Tibial artery (tissue), 4 donors: ENCODE measurements around the gene SERPINA6.

ENCODE experiments used
- DNase-seq, 2 donors: peaks; one replicate each; pipeline ENCODE4 v3.0.0-alpha.2; 2019
- H3K27ac ChIP-seq, 2 donors: fragments of 200-600 bp; sonication (generic) in 1 of 2; 1 replicate in 1 of 2; 2 replicates in 1 of 2; pipeline ENCODE4 v1.5.1; 2018 to 2019; ENCODE audit warnings: mild to moderate bottlenecking in 1 of 2
- H3K27me3 ChIP-seq, 2 donors: fragments of 200-600 bp; sonication (generic) in 1 of 2; one replicate each; pipeline versions ENCODE4 v1.5.1 to v1.6.0; 2016 to 2019
- H3K36me3 ChIP-seq, 3 donors: fragments of 200-600 bp; sonication (generic) in 2 of 3; one replicate each; pipeline ENCODE4 v1.5.1; 2016 to 2019; ENCODE audit warnings: mild to moderate bottlenecking in 2 of 3
- H3K4me1 ChIP-seq, 4 donors: fragments of 200-600 bp; sonication (generic) in 2 of 4; 1 replicate in 3 of 4; 2 replicates in 1 of 4; pipeline ENCODE4 v1.5.1; 2016 to 2019
- H3K4me3 ChIP-seq, 2 donors: fragments of 200-600 bp; sonication (generic) in 1 of 2; 1 replicate in 1 of 2; 2 replicates in 1 of 2; pipeline ENCODE4 v1.5.1; 2018 to 2019; ENCODE audit warnings: mild to moderate bottlenecking in 2 of 2
- H3K9me3 ChIP-seq, 3 donors: fragments of 200-600 bp; sonication (generic) in 1 of 3; one replicate each; pipeline ENCODE4 v1.5.1; 2016 to 2019
- intact Hi-C: fragments of 100-400 bp; cut with DNase I; formaldehyde crosslinking; loops from one replicate; pipeline ENCODE4 v1.15.0; 2023; ENCODE audit warnings: low total_unique reads
- TF ChIP-seq, protein P1 (sequence below), 2 experiments: fragments of 200-600 bp in 1 of 2; fragments of 450-650 bp in 1 of 2; IDR thresholded peaks; one replicate each; pipeline ENCODE4 v1.5.1; 2017 to 2019; ENCODE audit warnings: antibody characterized with exemption in 2 of 2, mild to moderate bottlenecking in 1 of 2, moderate library complexity in 1 of 2

Gene SERPINA6

GRCh38 chr14:94364037-94364436 lies 40.9 kb upstream of the SERPINA6 start:
- Histone ChIP-seq H3K9me3 (no peaks in the 10 kb centered on the region), H3K27ac (no peak overlapping the region), H3K4me1 (no peaks in the 10 kb centered on the region), H3K36me3 (no peaks in the 10 kb centered on the region), H3K27me3 (no peaks in the 10 kb centered on the region), H3K4me3 (no peak overlapping the region)
- intact Hi-C loops: no loop called here
- TF ChIP-seq, protein P1, sequence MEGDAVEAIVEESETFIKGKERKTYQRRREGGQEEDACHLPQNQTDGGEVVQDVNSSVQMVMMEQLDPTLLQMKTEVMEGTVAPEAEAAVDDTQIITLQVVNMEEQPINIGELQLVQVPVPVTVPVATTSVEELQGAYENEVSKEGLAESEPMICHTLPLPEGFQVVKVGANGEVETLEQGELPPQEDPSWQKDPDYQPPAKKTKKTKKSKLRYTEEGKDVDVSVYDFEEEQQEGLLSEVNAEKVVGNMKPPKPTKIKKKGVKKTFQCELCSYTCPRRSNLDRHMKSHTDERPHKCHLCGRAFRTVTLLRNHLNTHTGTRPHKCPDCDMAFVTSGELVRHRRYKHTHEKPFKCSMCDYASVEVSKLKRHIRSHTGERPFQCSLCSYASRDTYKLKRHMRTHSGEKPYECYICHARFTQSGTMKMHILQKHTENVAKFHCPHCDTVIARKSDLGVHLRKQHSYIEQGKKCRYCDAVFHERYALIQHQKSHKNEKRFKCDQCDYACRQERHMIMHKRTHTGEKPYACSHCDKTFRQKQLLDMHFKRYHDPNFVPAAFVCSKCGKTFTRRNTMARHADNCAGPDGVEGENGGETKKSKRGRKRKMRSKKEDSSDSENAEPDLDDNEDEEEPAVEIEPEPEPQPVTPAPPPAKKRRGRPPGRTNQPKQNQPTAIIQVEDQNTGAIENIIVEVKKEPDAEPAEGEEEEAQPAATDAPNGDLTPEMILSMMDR (IDR thresholded peaks at IDR 0.05): no peak
- DNase-seq: peak; percentile 5 to 32

DNA sequence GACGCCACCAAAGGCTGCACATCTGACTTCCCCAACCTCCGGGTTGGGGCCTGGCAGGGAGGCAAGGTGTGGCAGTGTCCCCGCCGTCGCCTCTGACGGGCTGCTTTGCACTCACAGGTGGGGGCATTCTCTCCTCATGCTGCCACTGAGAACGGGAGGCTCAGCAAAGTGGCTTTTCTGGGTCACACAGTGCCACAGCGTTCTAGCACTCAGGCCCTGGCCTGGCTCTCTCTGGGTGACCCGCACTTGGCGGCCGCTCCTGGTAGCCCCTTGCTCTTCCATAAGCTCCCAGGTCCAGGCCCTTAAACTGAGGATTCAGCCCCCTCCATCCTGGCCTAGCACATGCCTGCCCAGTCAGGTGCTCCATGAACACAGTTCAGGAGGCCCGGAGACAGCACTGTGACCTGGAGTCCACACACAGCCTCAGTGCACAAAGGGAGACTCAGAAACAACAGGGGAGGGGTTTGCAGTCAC lies 40.1 kb upstream of the SERPINA6 start:
- TF ChIP-seq, protein P1 (IDR thresholded peaks at IDR 0.05): no peak
- DNase-seq: peak; percentile 5 to 50
- no peaks in the 10 kb centered on the region for H3K9me3 ChIP-seq
- no peaks in the 10 kb centered on the region for H3K4me1 ChIP-seq
- intact Hi-C loops: no loop called here
- H3K27ac ChIP-seq: no peak overlapping the region
- H3K4me3 ChIP-seq: no peak overlapping the region
- no peaks in the 10 kb centered on the region for H3K27me3 ChIP-seq
- H3K36me3 ChIP-seq: no peaks in the 10 kb centered on the region

DNA sequence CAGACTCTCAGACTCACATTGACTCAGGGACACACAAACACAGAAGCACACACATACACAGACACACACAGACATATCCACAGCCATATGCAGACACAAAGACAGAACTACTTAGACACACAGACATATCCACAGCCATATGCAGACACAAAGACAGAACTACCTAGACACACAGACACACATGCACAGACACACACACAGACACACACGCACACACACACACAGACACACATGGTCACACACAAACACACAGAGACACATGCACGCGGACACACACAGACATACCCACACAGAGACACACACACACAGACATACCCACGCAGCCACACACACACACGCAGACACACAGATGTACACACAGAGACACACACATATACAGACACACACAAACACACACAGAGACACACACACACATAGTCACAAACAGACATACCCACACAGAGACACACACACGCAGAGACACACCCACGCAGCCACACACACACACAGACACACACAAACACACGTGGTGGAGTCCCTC lies 39.5 kb upstream of the SERPINA6 start:
- TF ChIP-seq, protein P1 (IDR thresholded peaks at IDR 0.05): no peak
- DNase-seq: peak in 1 of 2 donors; percentile 7
- H3K27ac ChIP-seq: no peak overlapping the region
- no peaks in the 10 kb centered on the region for H3K27me3 ChIP-seq
- H3K4me3 ChIP-seq: no peak overlapping the region
- no peaks in the 10 kb centered on the region for H3K4me1 ChIP-seq
- intact Hi-C loops: no loop called here
- H3K36me3 ChIP-seq: no peaks in the 10 kb centered on the region
- no peaks in the 10 kb centered on the region for H3K9me3 ChIP-seq

- DNase-seq: peak in 1 of 2 donors; percentile 10
- intact Hi-C loops: no loop called here
These were observed 38.5 kb upstream of the SERPINA6 start for GRCh38 chr14:94361682-94362081.

GRCh38 chr14:94360945-94361565 lies 37.9 kb upstream of the SERPINA6 start:
- intact Hi-C loops: no loop called here
- TF ChIP-seq, protein P1 (IDR thresholded peaks at IDR 0.05): no peak
- no peak for DNase-seq
- H3K27me3 ChIP-seq: no peaks in the 10 kb centered on the region
- no peak overlapping the region for H3K4me3 ChIP-seq
- no peak overlapping the region for H3K27ac ChIP-seq
- H3K9me3 ChIP-seq: no peaks in the 10 kb centered on the region
- H3K4me1 ChIP-seq: no peaks in the 10 kb centered on the region
- no peaks in the 10 kb centered on the region for H3K36me3 ChIP-seq

More at GRCh38 chr14:94361682-94362081, 38.5 kb upstream of the SERPINA6 start:
- Histone ChIP-seq H3K36me3 (no peaks in the 10 kb centered on the region), H3K27ac (no peak overlapping the region), H3K4me1 (no peaks in the 10 kb centered on the region), H3K4me3 (no peak overlapping the region), H3K27me3 (no peaks in the 10 kb centered on the region), H3K9me3 (no peaks in the 10 kb centered on the region)
- TF ChIP-seq, protein P1 (IDR thresholded peaks at IDR 0.05): no peak
